NK-92 treated with Interleukin-12 subunit alpha and Interleukin-12 subunit beta, amount 100 ng/mL, for 24 hours (cell line): ENCODE results near the gene MAP6.

Source experiments
- DNase-seq: peaks from one replicate; lab custom pipeline; 2025; lab: John Stamatoyannopoulos, UW

MAP6 gene

DNA sequence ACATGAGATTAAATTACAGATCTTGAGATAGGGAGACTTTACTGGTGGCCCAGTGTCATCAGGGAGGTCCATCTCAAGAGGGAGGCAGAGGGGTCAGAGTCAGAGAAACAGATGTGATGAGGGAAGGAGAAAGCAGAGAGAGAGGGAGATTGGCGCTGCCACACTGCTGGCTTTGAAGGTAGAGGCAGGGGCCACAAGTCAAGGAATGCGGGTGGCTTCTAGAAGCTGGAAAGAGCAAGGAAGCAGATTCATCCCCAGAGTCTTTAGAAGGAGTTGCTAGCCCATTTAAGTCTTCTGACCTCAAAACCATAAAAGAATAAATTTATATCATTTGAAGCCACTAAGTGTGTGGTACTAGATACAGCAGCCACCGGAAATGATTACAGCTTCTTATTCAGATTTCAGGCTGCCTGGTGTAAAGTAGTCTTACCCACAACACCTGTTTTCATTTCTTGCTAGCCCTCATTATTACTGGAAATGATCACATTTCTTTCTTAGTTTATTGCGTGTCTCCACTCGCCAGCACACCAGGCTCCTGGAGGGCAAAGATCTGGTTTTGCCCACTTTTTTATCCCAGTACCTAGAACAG is 119.4 kb downstream of the MAP6 start:
- no peak for DNase-seq

DNA sequence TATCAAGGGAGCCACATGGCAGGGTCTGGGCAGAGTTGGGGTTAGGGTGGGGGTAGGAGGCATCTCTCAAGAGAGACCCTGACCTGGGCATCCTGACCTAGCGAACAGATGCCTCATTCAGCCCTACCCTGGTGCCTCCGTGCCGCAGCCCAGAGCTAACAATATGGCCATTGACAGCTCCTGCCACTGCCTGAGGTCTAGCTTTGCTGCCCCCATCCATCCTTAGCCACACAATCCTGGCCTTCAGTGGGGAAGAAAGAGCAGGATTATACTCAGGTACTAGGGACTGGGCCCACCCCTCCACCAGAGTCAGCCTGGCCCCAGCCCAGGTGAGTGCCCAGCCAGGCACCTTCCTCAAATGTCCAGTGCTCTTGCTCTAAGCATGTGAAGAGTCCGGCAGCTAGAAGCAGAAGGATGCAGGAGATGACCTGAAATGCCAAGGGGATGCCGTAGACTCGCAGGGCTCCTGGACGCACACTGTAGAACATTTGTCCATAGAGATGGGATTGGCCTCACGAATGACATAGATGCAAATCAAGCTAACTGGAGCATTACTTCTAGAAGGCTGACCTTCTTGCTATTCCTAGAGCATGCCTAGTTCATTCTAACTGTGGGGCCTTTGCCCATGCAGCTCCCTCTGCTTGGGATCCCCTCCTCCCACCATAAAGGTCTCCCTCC is 120.1 kb downstream of the MAP6 start:
- DNase-seq, result no peak

DNA sequence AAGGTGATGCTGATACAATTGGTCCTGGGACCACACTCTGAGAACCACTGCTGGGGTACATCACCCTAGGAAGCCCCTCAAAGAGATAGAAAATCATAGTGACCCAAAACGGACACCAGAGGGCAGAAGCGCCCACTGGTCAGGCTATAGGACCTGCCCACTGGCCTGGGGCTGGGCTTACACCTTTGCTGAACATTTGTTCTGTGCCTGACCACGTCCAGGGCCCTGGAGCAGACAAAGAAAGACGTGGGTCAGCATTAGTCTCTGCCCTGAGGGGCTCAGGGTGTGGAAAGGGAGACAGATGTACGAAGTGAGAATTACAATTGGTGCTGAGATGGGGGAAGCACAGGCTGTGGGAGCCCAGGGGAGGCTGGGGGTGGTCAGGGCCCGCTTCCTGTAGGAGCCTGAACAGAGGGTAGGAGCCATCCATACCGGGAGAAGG is 121.2 kb downstream of the MAP6 start:
- peak; percentile 25 for DNase-seq

DNA sequence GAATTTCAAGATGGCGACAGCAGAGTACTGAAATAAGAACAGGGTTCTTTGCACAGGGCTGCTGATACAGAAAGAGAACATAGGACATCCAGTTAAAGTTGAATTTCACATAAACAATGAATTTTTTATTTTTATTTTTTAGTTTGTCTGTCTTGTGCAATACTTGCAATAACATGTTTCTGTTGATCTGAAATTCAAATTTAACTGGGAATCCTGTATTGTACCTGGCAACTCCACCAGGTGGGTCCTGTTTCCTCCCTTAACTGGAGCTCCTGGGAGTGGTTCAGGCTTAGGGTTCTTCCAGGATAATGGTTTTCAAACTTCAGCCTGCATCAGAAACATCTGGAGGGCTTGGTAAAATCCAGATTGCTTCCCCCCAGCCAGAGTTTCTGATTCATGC is 121.7 kb downstream of the MAP6 start:
- DNase-seq, result no peak

DNA sequence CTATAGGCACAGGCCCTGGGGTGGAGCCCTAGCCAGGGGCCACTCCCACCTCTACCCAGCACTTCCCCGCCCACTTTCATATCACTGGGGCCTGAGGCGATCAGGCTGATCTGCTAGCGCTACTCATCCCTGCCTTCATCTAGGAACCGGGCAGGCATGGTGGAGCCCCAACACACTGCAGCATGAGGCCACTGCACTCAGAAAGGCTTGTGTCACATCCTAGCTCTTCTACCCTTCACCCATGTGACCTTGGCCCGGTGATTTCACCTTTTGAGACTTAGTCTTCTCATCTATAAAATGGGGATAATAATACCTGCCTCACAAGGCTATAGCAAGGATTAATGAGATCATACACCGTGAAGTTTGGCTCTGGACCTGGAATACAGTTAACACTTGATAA is 125.0 kb downstream of the MAP6 start:
- no peak for DNase-seq

DNA sequence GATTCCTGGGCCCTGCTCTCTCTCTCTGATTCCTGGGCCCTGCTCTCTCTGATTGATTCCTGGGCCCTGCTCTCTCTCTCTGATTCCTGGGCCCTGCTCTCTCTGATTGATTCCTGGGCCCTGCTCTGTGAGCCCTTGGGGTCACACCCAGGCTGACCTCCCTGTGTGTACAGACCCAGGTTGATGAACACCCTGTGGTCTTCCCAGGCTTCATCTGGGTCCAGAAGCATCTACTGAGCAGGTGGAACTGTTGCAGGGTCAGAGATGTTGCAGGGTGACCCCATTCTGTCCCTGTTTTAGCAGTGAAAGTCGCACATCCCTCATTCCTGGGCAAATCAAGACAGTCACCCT is 126.8 kb downstream of the MAP6 start:
- DNase-seq, result no peak

DNA sequence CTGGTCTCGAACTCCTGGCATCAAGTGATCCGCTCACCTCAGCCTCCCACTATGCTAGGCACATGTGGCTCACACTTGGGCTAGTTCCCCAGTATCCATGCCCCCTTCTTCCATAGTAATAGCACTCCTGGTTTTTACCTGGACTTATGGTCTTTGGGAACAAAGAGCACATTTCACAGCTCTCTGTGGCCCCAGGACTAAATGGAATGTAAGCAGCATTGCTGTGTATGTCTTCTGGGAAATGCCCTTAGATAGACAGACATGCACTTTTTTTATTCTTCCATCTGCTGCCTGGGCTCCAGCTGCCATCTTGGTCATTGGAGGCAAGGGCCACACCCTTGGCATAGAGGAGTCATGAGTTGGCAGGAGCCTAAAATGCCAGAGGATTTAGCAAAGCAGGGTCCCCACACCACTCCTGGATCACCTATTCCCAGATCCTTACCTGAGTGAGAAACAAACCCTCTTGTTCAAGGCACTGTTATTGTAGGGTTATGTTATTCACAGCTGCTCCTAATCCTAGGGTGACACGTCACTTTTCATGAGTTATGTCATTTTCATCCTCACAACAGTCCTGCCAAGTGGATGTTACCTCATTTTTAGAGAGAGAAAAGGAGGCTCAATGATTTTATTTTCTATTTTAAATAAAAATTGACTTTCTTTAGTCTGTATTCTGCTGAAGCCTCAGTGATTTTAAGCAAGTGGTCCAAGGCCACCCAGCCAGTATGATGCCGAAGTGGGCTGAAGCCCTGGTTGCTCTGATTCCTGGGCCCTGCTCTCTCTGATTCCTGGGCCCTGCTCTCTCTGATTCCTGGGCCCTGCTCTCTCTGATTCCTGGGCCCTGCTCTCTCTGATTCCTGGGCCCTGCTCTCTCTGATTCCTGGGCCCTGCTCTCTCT is 127.4 kb downstream of the MAP6 start:
- no peak for DNase-seq

DNA sequence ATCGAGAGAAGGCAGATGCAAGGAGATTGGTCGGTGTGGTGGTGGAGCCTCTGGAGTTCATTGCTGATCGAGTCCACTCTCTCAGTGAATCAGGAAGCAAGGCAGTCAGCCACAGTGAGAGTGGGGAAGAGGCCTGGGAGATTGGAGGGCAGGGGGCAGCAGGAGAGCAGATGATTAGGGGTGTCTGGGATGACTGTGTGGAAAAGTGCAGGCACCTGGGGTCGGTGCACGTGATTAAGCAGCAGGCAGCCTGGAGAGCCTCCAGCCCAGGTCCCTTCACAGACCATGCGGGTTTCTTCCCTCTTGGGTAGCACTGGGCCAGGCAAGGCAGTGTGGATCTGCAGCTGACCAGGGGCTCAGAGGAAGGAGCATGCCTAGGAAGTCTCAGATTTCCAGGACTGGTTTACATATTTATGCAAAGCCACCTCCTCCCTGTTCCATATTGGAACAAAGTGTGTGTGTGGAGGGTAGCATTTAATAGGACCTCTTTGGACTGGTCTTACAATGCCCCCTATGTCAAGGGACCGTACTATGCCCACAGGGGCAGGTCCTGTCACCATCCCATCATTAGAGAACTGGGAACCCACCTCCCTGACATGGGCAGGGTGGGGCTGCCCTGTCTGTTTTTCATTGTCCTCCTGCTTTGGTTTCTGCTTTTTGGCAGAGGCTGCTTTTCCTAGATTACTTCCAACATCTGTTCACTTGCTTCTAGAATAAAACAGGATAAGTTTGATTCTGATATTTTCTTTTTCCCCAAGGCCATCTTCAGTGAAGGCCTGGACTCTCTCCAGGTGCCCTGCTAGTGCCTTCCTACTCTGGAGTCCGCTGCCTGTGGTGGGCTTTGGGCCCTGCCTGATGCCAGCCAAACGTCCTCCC is 129.1 kb downstream of the MAP6 start:
- no peak for DNase-seq

DNA sequence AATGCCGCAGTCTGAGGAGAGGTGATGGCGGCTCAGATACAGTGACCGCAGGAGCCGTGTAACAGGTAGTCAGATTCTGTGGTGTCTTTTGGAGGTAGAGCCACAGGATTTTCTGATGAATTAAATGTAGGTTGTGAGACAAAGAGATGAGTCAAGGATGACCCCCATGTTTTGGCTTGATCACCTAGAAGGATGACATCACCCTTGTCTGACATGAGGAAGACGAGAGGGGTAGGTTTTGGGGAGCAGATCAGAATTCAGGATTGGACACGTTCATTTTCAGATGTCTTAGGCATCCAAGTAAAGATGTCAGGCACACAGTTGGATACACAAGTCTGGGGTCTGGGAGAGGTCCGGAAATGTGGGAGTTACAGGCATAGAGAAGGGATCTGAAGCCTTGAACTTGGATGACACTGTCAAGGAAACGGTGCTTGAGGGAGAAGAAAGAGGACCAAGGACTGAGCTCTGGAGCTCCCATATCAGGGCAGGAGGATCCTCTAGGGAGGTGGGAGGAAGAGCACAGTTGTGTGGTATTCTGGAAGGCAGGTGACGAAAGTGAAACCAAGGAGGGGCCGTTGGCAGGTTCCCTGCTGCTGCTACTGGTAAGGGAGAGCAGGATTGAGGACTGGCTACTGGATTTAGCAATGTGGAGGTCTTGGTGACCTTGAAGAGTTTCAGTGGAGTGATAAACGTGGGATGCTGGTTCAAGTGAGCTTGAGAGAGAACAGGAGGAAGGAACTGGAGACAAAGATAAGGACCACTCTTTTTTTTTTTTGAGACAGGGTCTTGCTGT is 130.5 kb downstream of the MAP6 start:
- DNase-seq, result no peak

DNA sequence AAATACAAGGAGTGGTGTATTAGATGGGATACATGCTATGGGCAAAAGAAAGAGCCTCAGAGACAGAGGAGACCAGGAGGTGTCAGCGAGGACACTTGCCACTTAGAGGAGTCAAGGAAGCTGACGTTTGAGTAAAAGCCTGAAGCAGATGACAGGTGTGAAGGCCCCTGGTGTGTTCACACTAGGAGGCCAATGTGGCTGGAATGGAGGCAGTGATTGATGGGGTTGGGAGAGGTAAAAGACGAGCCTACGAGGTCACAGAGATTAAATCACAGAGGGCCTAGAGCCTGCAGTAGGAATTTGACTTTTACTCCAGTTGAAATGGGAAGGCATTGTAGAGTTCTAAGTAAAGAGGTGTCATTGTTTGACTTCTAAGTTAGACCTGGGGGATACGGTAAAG is 131.1 kb downstream of the MAP6 start:
- no peak for DNase-seq
